ENCODE data around the gene VAPA.

The VAPA gene

DNA sequence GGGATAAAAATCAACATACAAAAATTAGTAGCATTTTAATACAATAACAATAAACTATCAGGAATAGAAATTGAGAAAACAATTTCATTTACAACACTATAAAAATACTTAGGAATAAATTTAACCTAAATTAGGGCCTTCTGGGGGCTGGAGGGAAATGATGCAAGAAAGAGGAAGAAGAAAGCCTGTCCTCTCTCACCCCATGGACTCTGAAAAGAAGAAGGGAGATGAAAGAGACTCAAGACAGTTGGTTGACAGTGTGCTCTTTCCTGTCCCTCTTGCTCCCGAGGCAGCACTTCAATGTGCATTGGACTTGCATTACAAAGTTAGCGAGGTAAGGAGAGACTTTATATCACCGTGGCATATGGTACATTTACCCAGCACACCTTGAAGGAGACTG is 88.5 kb downstream of the VAPA start:
- TF ChIP-seq TARDBP (IDR thresholded peaks at IDR 0.05): no peak
- TF ChIP-seq LEF1 (IDR thresholded peaks at IDR 0.05; ENCODE audit: borderline replicate concordance): no peak
- TF ChIP-seq L3MBTL2 (conservative IDR thresholded peaks at IDR 0.05): no peak
- no peak for TF ChIP-seq NFRKB (IDR thresholded peaks at IDR 0.05)
- TF ChIP-seq ARNT (IDR thresholded peaks at IDR 0.05): no peak
- TF ChIP-seq ZNF384 (IDR thresholded peaks at IDR 0.05): no peak
- TF ChIP-seq FOXK2 (IDR thresholded peaks at IDR 0.05): no peak
- no peak for TF ChIP-seq PKNOX1 (IDR thresholded peaks at IDR 0.05)
- no peak for TF ChIP-seq HDGF (IDR thresholded peaks at IDR 0.05; ENCODE audit: borderline replicate concordance)
- no peak for TF ChIP-seq BHLHE40 (IDR thresholded peaks at IDR 0.05; ENCODE audit: borderline replicate concordance)
- no peak for TF ChIP-seq CTBP1 (IDR thresholded peaks at IDR 0.05; ENCODE audit: borderline replicate concordance)
- no peak for TF ChIP-seq FOXM1 (IDR thresholded peaks at IDR 0.05; ENCODE audit: borderline replicate concordance)
- no peak for TF ChIP-seq SUZ12 (IDR thresholded peaks at IDR 0.05)
- TF ChIP-seq SP1 (IDR thresholded peaks at IDR 0.05): no peak
- TF ChIP-seq ELF4 (IDR thresholded peaks at IDR 0.05): no peak
- no peak for DNase-seq (ENCODE audit: extremely low spot score)
- ChIA-PET POLR2A (no interaction called here), CTCF (no interaction called here)

DNA sequence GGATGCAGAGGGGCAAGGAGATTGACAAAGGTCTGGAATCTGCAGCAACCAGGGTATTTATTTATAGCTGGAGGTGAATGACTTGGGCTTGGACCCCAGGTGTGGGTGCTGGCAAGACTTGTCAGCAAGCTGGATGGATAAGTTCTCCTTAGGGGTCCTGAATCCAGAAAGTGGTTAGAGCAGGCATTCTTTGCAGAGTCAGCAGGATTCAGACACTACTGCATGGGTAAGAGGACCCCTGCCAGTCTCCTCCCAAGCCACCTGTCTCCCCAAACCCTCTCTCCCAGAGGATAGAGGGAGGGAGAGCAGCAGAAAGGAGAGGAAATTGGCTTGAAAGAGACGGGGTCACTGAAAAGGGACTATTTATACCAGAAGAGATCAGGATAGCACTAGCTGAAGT is 89.5 kb downstream of the VAPA start:
- TF ChIP-seq FOXM1 (IDR thresholded peaks at IDR 0.05; ENCODE audit: borderline replicate concordance) (no peak), SP1 (IDR thresholded peaks at IDR 0.05) (no peak), ARNT (IDR thresholded peaks at IDR 0.05) (no peak), L3MBTL2 (conservative IDR thresholded peaks at IDR 0.05) (no peak), CTBP1 (IDR thresholded peaks at IDR 0.05; ENCODE audit: borderline replicate concordance) (no peak), ELF4 (IDR thresholded peaks at IDR 0.05) (no peak), FOXA1 (IDR thresholded peaks at IDR 0.05) (no peak)
- ChIA-PET CTCF (no interaction called here), POLR2A (no interaction called here)
- no peak for DNase-seq (ENCODE audit: extremely low spot score)

DNA sequence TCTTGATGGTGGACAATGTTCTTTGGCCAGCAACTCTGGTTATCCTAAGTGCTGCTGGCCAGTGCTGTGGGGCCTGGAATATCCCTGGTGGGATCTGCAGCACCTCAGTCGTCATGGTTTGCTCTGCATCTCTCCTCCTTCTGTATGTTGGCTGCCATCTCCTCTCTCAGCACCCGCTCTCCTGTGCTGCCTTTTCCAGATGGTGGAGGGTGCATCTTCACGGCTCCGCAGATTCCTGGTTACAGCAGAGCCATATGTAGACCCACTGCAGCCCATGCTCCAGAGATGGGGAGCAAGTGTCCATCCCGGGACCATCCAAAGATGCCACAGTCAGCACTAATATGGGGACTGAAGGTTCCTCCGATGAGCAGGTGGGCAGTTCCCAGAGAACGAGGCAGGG is 90.0 kb downstream of the VAPA start:
- DNase-seq (ENCODE audit: extremely low spot score): no peak
- TF ChIP-seq L3MBTL2 (conservative IDR thresholded peaks at IDR 0.05) (no peak), SUZ12 (IDR thresholded peaks at IDR 0.05) (no peak), ZNF384 (IDR thresholded peaks at IDR 0.05) (no peak), TARDBP (IDR thresholded peaks at IDR 0.05) (no peak), HDGF (IDR thresholded peaks at IDR 0.05; ENCODE audit: borderline replicate concordance) (no peak), LEF1 (IDR thresholded peaks at IDR 0.05; ENCODE audit: borderline replicate concordance) (no peak), ELF4 (IDR thresholded peaks at IDR 0.05) (no peak), NFRKB (IDR thresholded peaks at IDR 0.05) (no peak), BHLHE40 (IDR thresholded peaks at IDR 0.05; ENCODE audit: borderline replicate concordance) (no peak), ARNT (IDR thresholded peaks at IDR 0.05) (no peak), SP1 (IDR thresholded peaks at IDR 0.05) (no peak), CTBP1 (IDR thresholded peaks at IDR 0.05; ENCODE audit: borderline replicate concordance) (no peak), FOXM1 (IDR thresholded peaks at IDR 0.05; ENCODE audit: borderline replicate concordance) (no peak), FOXA1 (IDR thresholded peaks at IDR 0.05) (no peak), PKNOX1 (IDR thresholded peaks at IDR 0.05) (no peak)
- CTCF ChIA-PET: no interaction called here
- POLR2A ChIA-PET: no interaction called here

DNA sequence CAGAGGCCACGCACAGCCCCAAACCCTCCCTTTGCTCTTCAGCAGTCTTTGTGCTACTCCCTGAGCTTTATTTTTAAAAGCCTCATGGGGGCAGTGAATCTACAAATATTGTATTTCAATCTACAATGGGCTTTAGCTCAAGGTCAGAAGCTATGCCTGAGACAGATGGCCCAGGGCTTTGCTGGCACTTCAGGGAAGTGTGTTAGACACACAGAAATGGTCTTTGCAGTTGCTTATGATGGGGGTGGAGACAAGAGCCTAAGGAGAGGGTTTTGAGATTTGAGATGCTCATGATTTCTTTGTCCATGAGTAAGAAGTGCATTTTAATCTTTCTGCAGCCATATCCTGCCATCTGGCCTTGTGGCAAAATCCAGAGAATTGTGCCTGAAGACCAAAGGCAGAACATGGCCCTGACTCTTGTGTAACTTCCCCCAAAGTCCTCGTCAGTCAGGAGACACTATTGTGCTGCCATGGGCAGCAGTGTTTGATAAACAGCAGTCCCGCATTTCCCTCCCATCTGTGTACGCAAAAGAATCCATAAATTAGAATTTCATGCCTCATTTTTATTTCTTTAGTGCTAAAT is 92.6 kb downstream of the VAPA start:
- no peak for DNase-seq (ENCODE audit: extremely low spot score)
- ChIA-PET CTCF (interaction anchor here (0.6 kb wide), 1 partner anchor 510 kb away, joined by 3 read pairs; no protein-coding TSS in a partner anchor), POLR2A (no interaction called here)

GRCh38 chr18:10008006-10008647 is 94.3 kb downstream of the VAPA start:
- TF ChIP-seq LEF1 (IDR thresholded peaks at IDR 0.05; ENCODE audit: borderline replicate concordance): no peak
- TF ChIP-seq PKNOX1 (IDR thresholded peaks at IDR 0.05): no peak
- no peak for TF ChIP-seq TARDBP (IDR thresholded peaks at IDR 0.05)
- no peak for TF ChIP-seq CTBP1 (IDR thresholded peaks at IDR 0.05; ENCODE audit: borderline replicate concordance)
- TF ChIP-seq SUZ12 (IDR thresholded peaks at IDR 0.05): no peak
- no peak for TF ChIP-seq HDGF (IDR thresholded peaks at IDR 0.05; ENCODE audit: borderline replicate concordance)
- no peak for TF ChIP-seq ARNT (IDR thresholded peaks at IDR 0.05)
- TF ChIP-seq FOXM1 (IDR thresholded peaks at IDR 0.05; ENCODE audit: borderline replicate concordance): no peak
- TF ChIP-seq SP1 (IDR thresholded peaks at IDR 0.05): no peak
- TF ChIP-seq ZNF384 (IDR thresholded peaks at IDR 0.05): no peak
- no peak for TF ChIP-seq NFRKB (IDR thresholded peaks at IDR 0.05)
- no peak for TF ChIP-seq L3MBTL2 (conservative IDR thresholded peaks at IDR 0.05)
- TF ChIP-seq ELF4 (IDR thresholded peaks at IDR 0.05): no peak
- TF ChIP-seq FOXA1 (IDR thresholded peaks at IDR 0.05): no peak
- TF ChIP-seq FOXK2 (IDR thresholded peaks at IDR 0.05): no peak
- no peak for TF ChIP-seq BHLHE40 (IDR thresholded peaks at IDR 0.05; ENCODE audit: borderline replicate concordance)
- ChIA-PET CTCF (no interaction called here), POLR2A (no interaction called here)
- DNase-seq (ENCODE audit: extremely low spot score): no peak

More for the DNA sequence above, 92.6 kb downstream of the VAPA start:
- no peak for TF ChIP-seq NFRKB (IDR thresholded peaks at IDR 0.05)
- no peak for TF ChIP-seq FOXM1 (IDR thresholded peaks at IDR 0.05; ENCODE audit: borderline replicate concordance)
- TF ChIP-seq LEF1 (IDR thresholded peaks at IDR 0.05; ENCODE audit: borderline replicate concordance): no peak
- no peak for TF ChIP-seq ZNF384 (IDR thresholded peaks at IDR 0.05)
- TF ChIP-seq L3MBTL2 (conservative IDR thresholded peaks at IDR 0.05): no peak
- TF ChIP-seq SUZ12 (IDR thresholded peaks at IDR 0.05): no peak
- no peak for TF ChIP-seq ARNT (IDR thresholded peaks at IDR 0.05)
- no peak for TF ChIP-seq PKNOX1 (IDR thresholded peaks at IDR 0.05)
- TF ChIP-seq TARDBP (IDR thresholded peaks at IDR 0.05): no peak
- no peak for TF ChIP-seq FOXK2 (IDR thresholded peaks at IDR 0.05)
- TF ChIP-seq SP1 (IDR thresholded peaks at IDR 0.05): no peak
- TF ChIP-seq BHLHE40 (IDR thresholded peaks at IDR 0.05; ENCODE audit: borderline replicate concordance): no peak
- TF ChIP-seq CTBP1 (IDR thresholded peaks at IDR 0.05; ENCODE audit: borderline replicate concordance): no peak
- no peak for TF ChIP-seq ELF4 (IDR thresholded peaks at IDR 0.05)
- TF ChIP-seq HDGF (IDR thresholded peaks at IDR 0.05; ENCODE audit: borderline replicate concordance): no peak
- no peak for TF ChIP-seq FOXA1 (IDR thresholded peaks at IDR 0.05)

Data from HEK293T (cell line).